Calu3 (cell line): ENCODE measurements around the gene TBC1D13. TPM values are rescaled to one million over a fixed set of nuclear protein-coding genes. Genes with fewer than 3 reads are reported as not detected.

Source experiments
- BruUV-seq: library from RNA; stranded (reverse); fragments of 400-500 nt; replicated peaks from 2 replicates; lab custom pipeline; 2021; lab: Mats Ljungman, UMichigan
- CTCF ChIA-PET: fragments of 300-600 bp; sonication (Branson Sonifier 250); formaldehyde crosslinking; loops from one replicate; lab custom pipeline; 2022; ENCODE audit warnings: antibody characterized with exemption; lab: Charles Lee
- DNase-seq: peaks from one replicate; pipeline ENCODE4 v3.0.0; 2022
- H3K27ac Mint-ChIP-seq: one replicate; pipeline ENCODE4 v1.8.0; 2022; ENCODE audit warnings: mixed read lengths; ENCODE audit not compliant: unreplicated experiment
- H3K27me3 Mint-ChIP-seq: one replicate; pipeline ENCODE4 v1.8.0; 2022; ENCODE audit warnings: mixed read lengths; ENCODE audit not compliant: unreplicated experiment
- H3K36me3 Mint-ChIP-seq: one replicate; pipeline ENCODE4 v1.8.0; 2022; ENCODE audit warnings: mild to moderate bottlenecking, moderate library complexity, mixed read lengths; ENCODE audit not compliant: insufficient read depth, unreplicated experiment
- H3K4me1 Mint-ChIP-seq: one replicate; pipeline ENCODE4 v1.8.0; 2022; ENCODE audit warnings: mild to moderate bottlenecking, low read depth, mixed read lengths; ENCODE audit not compliant: unreplicated experiment
- H3K4me3 Mint-ChIP-seq: one replicate; pipeline ENCODE4 v1.8.0; 2022; ENCODE audit warnings: mild to moderate bottlenecking, low read depth, moderate library complexity, mixed read lengths; ENCODE audit not compliant: unreplicated experiment
- H3K9me3 Mint-ChIP-seq: one replicate; pipeline ENCODE4 v1.8.0; 2022; ENCODE audit warnings: low read depth, mixed read lengths; ENCODE audit not compliant: unreplicated experiment
- CTCF ChIP-seq: fragments of 200-600 bp; IDR thresholded peaks from one replicate; pipeline ENCODE4 v1.8.0; 2022; ENCODE audit warnings: antibody characterized with exemption; ENCODE audit not compliant: unreplicated experiment
- intact Hi-C: fragments of 100-400 bp; cut with micrococcal nuclease; formaldehyde crosslinking; loops from one replicate; pipeline ENCODE4 v1.10.0; 2022; ENCODE audit not compliant: unreplicated experiment
- total RNA-seq: library from RNA; stranded (reverse); gene quantifications from 2 replicates; pipeline ENCODE4 v1.2.3, GENCODE V29; 2022

The TBC1D13 gene
- total RNA-seq, 1 experiment from 2014 or later = 16.6 TPM

DNA sequence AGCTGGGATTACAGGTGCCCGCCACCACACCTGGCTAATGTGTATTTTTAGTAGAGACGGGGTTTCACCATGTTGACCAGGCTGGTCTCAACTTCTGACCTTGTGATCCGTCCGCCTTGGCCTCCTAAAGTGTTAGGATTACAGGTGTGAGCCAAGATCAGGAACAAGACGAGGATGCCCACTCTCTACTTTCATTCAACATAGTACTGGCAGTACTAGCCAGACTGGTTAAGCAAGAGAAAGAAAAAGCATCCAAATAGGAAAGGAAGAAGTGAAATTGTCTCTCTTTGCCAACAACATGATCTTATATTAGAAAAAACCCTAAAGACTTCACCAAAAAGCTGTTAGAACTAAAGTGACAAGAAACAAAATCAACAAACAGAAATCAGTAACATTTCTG is 23.8 kb downstream of the TBC1D13 start:
- Mint-ChIP-seq H3K4me1 (no peaks in the 10 kb centered on the region), H3K27me3 (no peaks in the 10 kb centered on the region), H3K9me3 (no peaks in the 10 kb centered on the region), H3K4me3 (no peak overlapping the region), H3K36me3 (peaks cover 7% of the 10 kb centered on the region), H3K27ac (peak overlapping the region; percentile 68)
- intact Hi-C loops = no loop called here
- BruUV-seq = no TSS peak
- CTCF ChIA-PET = interaction anchor here (0.5 kb wide), 1 partner anchor 474 kb away, joined by 6 read pairs; no protein-coding TSS in a partner anchor
- no peak for DNase-seq
- TF ChIP-seq CTCF = no peak

DNA sequence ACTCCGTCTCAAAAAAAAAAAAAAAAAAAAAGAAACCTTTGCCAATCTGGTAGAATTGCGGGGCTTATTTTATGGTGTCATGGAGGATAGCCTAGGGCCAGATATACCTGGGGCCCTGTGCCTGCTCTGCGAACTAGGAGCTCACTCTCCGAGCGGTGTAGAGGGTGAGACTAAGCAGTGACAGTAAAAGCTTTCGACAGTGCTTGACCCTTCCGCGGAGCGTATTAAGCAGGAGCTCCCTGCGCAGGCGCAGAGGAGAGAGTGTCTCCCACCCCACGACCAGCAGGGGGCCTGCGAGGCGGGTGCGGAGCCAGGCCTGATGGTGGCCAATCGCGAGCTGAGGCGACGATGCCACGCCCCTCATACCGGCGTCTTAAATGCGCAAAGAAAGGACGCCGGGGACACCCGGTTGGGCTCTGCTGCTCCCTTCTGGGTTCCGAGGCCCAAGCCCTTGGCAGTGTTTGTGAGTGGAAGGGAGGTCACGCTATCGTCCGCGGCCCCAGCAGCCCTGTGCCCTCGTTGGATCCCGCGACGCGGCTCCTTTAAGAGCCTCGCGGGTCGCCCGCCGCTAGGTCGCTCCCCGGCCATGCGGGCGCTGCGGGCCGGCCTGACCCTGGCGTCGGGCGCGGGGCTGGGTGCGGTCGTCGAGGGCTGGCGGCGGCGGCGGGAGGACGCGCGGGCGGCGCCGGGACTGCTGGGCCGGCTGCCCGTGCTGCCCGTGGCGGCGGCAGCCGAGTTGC is 31.2 kb downstream of the TBC1D13 start, which contains the start of gene ENDOG:
ENDOG (plus strand) TSS at position 402 of the 740 bp plus-strand sequence; CDS start at position 587, 185 bp downstream.
- Mint-ChIP-seq H3K4me1 (no peaks in the 10 kb centered on the region), H3K36me3 (peaks cover 38% of the 10 kb centered on the region), H3K27me3 (no peaks in the 10 kb centered on the region), H3K4me3 (peak within 1 kb of the TSS; percentile 60), H3K9me3 (no peaks in the 10 kb centered on the region), H3K27ac (no peak within 1 kb of the TSS)
- intact Hi-C loops = no loop called here
- peak; percentile 84 for TF ChIP-seq CTCF
- CTCF ChIA-PET = interaction anchor here (0.8 to 1.7 kb wide), 7 partner anchors 12 to 183 kb away, joined by 4 to 22 read pairs (median 5); partner anchors contain the start of genes PKN3, SPOUT1 and ZDHHC12
- DNase-seq = peak; percentile 97
- BruUV-seq = no TSS peak

DNA sequence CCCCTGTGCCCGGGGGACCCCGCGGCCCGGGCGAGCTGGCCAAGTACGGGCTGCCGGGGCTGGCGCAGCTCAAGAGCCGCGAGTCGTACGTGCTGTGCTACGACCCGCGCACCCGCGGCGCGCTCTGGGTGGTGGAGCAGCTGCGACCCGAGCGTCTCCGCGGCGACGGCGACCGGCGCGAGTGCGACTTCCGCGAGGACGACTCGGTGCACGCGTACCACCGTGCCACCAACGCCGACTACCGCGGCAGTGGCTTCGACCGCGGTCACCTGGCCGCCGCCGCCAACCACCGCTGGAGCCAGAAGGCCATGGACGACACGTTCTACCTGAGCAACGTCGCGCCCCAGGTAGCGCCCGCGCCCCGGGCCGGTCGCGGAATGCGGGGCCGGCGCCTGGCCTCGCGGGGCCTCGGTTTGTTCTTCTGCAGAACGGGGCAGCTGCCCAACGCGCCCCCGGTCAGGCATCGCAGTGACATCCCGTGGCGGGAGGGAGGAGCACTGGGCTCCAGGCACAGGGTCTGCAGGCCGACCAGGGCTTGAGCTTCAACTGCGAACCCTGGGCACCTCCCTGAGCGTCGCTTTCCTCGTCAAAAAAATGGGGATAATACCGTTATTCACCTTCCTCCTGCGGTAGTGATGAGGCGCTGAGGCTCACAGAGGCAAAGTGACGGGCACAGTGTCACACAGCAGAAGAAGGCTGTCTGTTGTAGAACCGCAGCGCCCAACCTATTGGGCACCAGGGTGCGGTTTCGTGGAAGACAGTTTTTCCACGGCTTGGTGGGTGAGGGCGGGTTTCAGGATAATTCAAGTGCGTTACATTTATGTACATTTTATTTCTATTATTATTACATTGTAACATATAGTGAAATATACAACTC is 32.0 kb downstream of the TBC1D13 start:
- BruUV-seq = TSS peak; percentile 12
- H3K9me3 Mint-ChIP-seq = no peaks in the 10 kb centered on the region
- H3K27ac Mint-ChIP-seq = no peak overlapping the region
- H3K36me3 Mint-ChIP-seq = peaks cover 38% of the 10 kb centered on the region
- peak overlapping the region; percentile 60 for H3K4me3 Mint-ChIP-seq
- CTCF ChIA-PET = interaction anchor here (1.1 to 1.7 kb wide), 4 partner anchors 11 to 184 kb away, joined by 4 to 22 read pairs (median 6); partner anchors contain the start of genes SPOUT1 and ZDHHC12
- H3K27me3 Mint-ChIP-seq = no peaks in the 10 kb centered on the region
- H3K4me1 Mint-ChIP-seq = no peaks in the 10 kb centered on the region
- DNase-seq = peak; percentile 24
- no peak for TF ChIP-seq CTCF
- intact Hi-C loops = no loop called here
